HepG2 (cell line): Measurements from ENCODE around the gene PHKB. TPM values are rescaled to one million over a fixed set of nuclear protein-coding genes. Genes with fewer than 3 reads are reported as not detected.
A peak's percentile ranks its signal among the peaks of the same experiment; 100 is the strongest.

Experiments
- ATAD3A ChIP-seq: sonication (generic); formaldehyde crosslinking; IDR thresholded peaks from 2 replicates; pipeline ENCODE4 v1.4.0; 2020; ENCODE audit warnings: missing genetic modification reagents
- ATF6 ChIP-seq: sonication (generic); formaldehyde crosslinking; conservative IDR thresholded peaks from 2 replicates; pipeline ENCODE4 v1.4.0; 2020; ENCODE audit warnings: missing genetic modification reagents
- CEBPB ChIP-seq: IDR thresholded peaks from 2 replicates; pipeline ENCODE4 v1.6.1; 2011; ENCODE audit warnings: low read depth, low read length, improper control_type of control experiment, borderline replicate concordance
- CHD2 ChIP-seq: IDR thresholded peaks from 2 replicates; pipeline ENCODE4 v1.6.1; 2011; ENCODE audit warnings: low read depth, low read length, improper control_type of control experiment
- IRF2 ChIP-seq: IDR thresholded peaks from 2 replicates; pipeline ENCODE4 v1.6.1; 2018; ENCODE audit warnings: missing genetic modification reagents, missing compliant biosample characterization
- NR2F1 ChIP-seq, 2 experiments: fragments of 450-650 bp in 1 of 2; formaldehyde crosslinking in 1 of 2; IDR thresholded peaks; 2 replicates each; pipeline versions ENCODE4 v1.5.0 to v1.6.1; 2016 to 2020; ENCODE audit warnings: mild to moderate bottlenecking in 1 of 2, missing compliant biosample characterization in 1 of 2, missing genetic modification reagents in 1 of 2, moderate library complexity in 1 of 2
- PATZ1 ChIP-seq: sonication (generic); formaldehyde crosslinking; IDR thresholded peaks from 2 replicates; pipeline ENCODE4 v1.4.0; 2020; ENCODE audit warnings: missing genetic modification reagents
- PAX8 ChIP-seq: sonication (generic); formaldehyde crosslinking; IDR thresholded peaks from 2 replicates; pipeline ENCODE4 v1.8.0; 2022; ENCODE audit warnings: mild to moderate bottlenecking, missing genetic modification reagents, borderline replicate concordance
- SRY ChIP-seq: sonication (generic); formaldehyde crosslinking; IDR thresholded peaks from 2 replicates; pipeline ENCODE4 v1.8.0; 2022; ENCODE audit warnings: mild to moderate bottlenecking, missing genetic modification reagents
- TARDBP ChIP-seq: sonication (generic); formaldehyde crosslinking; IDR thresholded peaks from 2 replicates; pipeline ENCODE4 v1.8.0; 2022; ENCODE audit warnings: mild to moderate bottlenecking, missing genetic modification reagents
- XRCC5 ChIP-seq: fragments of 200-400 bp; formaldehyde crosslinking; optimal IDR thresholded peaks from 2 replicates; pipeline ENCODE3; 2017; ENCODE audit warnings: mild to moderate bottlenecking, low read length
- ZBTB39 ChIP-seq: sonication (generic); formaldehyde crosslinking; IDR thresholded peaks from 2 replicates; pipeline ENCODE4 v1.5.0; 2020; ENCODE audit warnings: missing genetic modification reagents
- ZBTB43 ChIP-seq: sonication (generic); formaldehyde crosslinking; conservative IDR thresholded peaks from 2 replicates; pipeline ENCODE4 v1.4.0; 2020; ENCODE audit warnings: missing genetic modification reagents
- ZFP90 ChIP-seq: sonication (generic); formaldehyde crosslinking; IDR thresholded peaks from 2 replicates; pipeline ENCODE4 v1.8.0; 2022; ENCODE audit warnings: missing genetic modification reagents, mild to moderate bottlenecking, inconsistent platforms, borderline replicate concordance
- ZNF10 ChIP-seq: sonication (generic); formaldehyde crosslinking; IDR thresholded peaks from 2 replicates; pipeline ENCODE4 v1.4.0; 2020; ENCODE audit warnings: mild to moderate bottlenecking, low read depth, missing genetic modification reagents, borderline replicate concordance
- ZNF225 ChIP-seq: sonication (generic); formaldehyde crosslinking; IDR thresholded peaks from 2 replicates; pipeline ENCODE4 v1.4.0; 2020; ENCODE audit warnings: mild to moderate bottlenecking, missing genetic modification reagents
- ZNF281 ChIP-seq: sonication (generic); formaldehyde crosslinking; IDR thresholded peaks from 2 replicates; pipeline ENCODE4 v1.4.0; 2020; ENCODE audit warnings: missing genetic modification reagents, borderline replicate concordance
- ZNF704 ChIP-seq: sonication (generic); formaldehyde crosslinking; IDR thresholded peaks from 2 replicates; pipeline ENCODE4 v1.8.1; 2023; ENCODE audit warnings: mild to moderate bottlenecking, inconsistent platforms, moderate library complexity, missing genetic modification reagents, borderline replicate concordance
- polyA plus RNA-seq, 8 experiments: library from polyadenylated mRNA; depleted of rRNA in 3 of 8; stranded (reverse) in 7 of 8; unstranded in 1 of 8; fragments of >200 nt; fragmentation: Illumina TruSeq in 4 of 8; extraction: Trizol in 4 of 8; gene quantifications; 2 replicates each; pipeline versions ENCODE4 v1.2.1 to v1.2.3, GENCODE V29; 2011 to 2016; ENCODE audit warnings: low read depth in 4 of 8, missing spikeins in 1 of 8, mixed read lengths in 1 of 8; ENCODE audit not compliant: insufficient read depth in 1 of 8
- total RNA-seq, 5 experiments: library from RNA; depleted of rRNA; stranded (reverse); fragments of >200 nt; fragmentation: Illumina TruSeq; extraction: Trizol; gene quantifications; 2 replicates each; pipeline ENCODE4 v1.2.3, GENCODE V29; 2016; ENCODE audit warnings: low read depth in 1 of 5

PHKB gene
- total and polyA plus RNA-seq, 2 of the 13 experiments (the other 11 are each of a cell fraction or from before 2014, with no cell fraction given), result 66.0 to 80.8 TPM

GRCh38 chr16:47538472-47538871, 77.3 kb downstream of the PHKB start (continued):
- no peak for TF ChIP-seq ZNF281 (CRISPR knock-in tag)
- no peak for TF ChIP-seq XRCC5
- no peak for TF ChIP-seq ZNF10 (CRISPR knock-in tag)
- no peak for TF ChIP-seq ATAD3A (CRISPR knock-in tag)
- peak; percentile 95 for TF ChIP-seq TARDBP
- TF ChIP-seq CEBPB, result no peak
- no peak for TF ChIP-seq ZNF704
- TF ChIP-seq NR2F1 (CRISPR knock-in tag; IDR thresholded peaks at IDR 0.05), result peak; percentile 68 to 88; a peak in 3 of 4 replicates
- 0 out of 2 replicates have a peak, but pooled peaks have one; percentile 44 for TF ChIP-seq ZBTB43
- TF ChIP-seq SRY, result no peak
- peak; percentile 93 for TF ChIP-seq IRF2 (CRISPR knock-in tag)
- TF ChIP-seq CHD2, result no peak
- TF ChIP-seq PAX8 (CRISPR knock-in tag), result no peak
- peak; percentile 67; the same call in 1 of the 2 replicates for TF ChIP-seq ZBTB39 (CRISPR knock-in tag)
- TF ChIP-seq ZFP90 (CRISPR knock-in tag), result no peak
- no peak for TF ChIP-seq ATF6 (CRISPR knock-in tag)
- TF ChIP-seq ZNF225 (CRISPR knock-in tag), result no peak
- TF ChIP-seq PATZ1 (CRISPR knock-in tag), result peak; percentile 94
